GM04503 (cell line): ENCODE data around the gene ADAMTS9.

Experiments
- DNase-seq: peaks from one replicate; pipeline ENCODE4 v3.0.0-alpha.2; 2012; ENCODE audit warnings: low read depth

ADAMTS9 gene

DNA sequence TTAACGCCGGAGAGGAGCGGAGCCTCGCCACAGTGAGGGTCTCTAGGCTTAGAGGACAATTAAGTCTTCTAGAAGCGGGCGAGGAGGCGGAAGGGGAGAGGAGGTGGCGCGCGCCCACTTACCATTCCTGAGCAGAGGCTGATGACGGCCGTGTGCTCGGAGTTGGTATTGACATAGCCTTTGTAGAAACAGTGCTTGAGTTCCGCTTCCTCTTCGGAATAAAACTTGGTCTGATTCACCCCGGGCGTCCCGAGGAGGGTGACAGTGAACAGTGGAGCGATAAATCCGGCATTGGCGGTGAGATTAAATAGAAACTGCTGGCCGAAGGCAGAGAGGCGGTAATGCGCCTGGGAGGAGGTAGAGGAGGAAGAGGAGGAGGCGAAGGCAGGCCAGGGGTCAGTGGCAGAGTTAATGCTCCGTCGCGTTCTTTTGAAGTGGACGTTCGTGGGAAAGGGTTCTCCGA, 1.3 kb downstream of the ADAMTS9 start:
- no peak for DNase-seq

DNA sequence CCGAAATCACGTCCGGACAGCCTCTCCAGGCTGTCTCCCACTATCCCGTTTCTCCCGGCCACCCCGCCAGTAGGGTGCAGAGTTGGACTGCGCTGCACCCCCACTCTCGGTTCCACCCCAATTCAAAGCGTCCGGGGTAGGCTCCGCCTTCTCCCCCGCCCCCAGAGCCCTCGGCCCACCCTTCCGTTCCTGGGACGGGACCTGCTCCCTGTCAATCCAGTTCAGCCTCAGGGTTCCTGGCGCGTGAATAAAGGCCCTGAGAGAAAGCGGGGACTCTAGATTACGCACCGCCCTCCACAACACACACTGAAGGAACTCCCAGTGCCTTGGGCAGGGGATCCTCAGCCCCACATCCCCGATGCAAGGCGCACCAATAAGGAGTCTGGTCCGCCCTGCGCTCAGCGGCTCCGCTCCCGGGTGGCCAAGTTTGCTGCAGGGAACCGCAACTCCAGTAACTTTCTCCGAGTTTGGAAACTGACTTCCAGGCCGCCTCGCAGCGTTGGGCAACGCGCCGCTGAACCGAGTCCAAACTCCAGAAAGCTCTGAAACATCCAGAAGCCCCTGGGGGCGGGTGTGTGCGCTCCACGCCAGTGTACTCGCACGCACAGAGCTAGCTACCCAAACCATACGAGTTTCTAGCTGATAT, 1.9 kb downstream of the ADAMTS9 start:
- peak; percentile 60 for DNase-seq

DNA sequence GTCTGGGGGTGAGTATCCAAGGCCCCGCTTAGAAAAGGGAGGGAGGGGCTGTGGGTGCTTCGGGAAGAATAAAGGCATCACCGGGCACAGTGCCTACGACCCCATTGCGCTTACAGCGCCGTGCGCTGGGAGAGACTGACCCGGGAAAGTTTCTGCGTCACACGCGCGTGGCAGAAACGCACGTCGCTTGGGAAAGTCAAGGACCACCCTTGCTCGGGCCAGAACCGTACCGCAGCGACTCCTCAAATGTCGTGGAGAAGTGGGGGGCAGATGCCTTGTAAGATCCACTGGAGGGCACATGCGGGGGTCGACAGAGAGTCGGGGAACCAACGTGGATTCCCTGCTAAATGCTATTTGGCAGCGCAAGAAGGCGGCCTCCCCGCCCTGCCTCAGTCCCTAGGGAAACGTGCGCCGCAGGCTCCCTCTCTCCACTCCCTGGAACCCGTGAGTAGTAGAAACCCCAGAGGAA, 2.4 kb downstream of the ADAMTS9 start:
- DNase-seq, result no peak

DNA sequence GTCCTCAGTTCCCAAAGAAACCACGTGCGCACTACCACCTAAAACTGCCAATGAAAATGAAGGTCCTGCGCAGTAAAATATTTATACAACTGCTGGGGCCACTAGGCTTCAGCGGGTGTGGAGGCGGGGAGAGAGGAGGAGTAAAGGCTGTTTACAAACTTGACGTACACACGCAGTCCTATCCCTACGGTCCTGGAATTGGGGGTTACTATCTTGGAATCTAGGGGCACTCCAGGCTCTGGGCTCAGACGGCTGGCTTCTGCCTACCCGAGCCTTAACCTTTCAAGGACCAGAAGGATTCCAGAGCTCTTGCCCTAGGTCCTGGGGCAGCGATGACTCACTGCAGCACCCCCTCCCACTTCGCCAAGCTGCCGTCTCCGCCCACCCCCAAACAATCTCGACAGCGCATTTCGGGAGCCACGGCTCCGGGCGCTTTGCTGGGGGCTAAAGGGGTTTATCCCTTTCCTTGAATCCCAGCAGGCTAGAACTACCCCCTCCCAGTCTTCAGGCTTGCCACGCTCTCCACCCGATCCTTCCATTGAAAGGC, 3.0 kb downstream of the ADAMTS9 start:
- no peak for DNase-seq

DNA sequence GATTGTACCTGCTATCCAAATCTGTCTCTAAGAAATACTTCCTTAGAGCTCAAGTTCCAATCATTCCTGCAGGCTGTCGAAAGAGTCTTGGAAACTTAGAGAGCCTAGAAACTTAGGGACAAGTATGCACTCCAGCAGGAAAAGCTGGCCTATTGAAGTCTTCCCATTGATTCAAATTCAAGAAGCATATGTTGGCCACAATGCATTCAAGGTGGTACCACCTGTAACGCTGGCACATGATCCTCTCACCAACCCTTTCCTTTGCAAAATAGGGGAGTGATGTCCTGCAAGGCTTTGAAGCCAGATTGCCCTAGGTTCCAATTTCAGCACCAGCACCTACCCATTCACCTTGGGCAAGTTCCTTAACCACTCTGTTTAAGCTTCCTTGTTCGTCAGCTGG, 6.0 kb downstream of the ADAMTS9 start:
- no peak for DNase-seq

DNA sequence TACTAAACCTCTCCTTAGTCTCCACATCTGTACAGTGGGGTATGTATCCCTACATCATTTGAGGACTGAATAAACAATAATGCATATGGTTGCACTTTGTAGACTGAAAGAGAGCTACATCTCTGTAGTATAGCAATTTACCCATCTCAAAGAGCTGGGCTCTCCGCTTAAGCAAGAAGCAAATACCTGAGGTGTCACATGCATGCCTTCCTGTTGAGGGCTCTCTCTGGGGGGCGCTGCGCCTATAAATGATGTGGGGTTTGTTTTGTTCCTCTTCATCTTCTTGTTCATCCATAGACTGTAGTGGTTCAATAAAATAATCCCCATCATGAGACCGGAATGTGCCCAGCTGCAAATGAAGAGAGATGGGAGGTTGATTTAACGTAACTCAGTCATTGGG, 6.8 kb downstream of the ADAMTS9 start:
- DNase-seq, result no peak

DNA sequence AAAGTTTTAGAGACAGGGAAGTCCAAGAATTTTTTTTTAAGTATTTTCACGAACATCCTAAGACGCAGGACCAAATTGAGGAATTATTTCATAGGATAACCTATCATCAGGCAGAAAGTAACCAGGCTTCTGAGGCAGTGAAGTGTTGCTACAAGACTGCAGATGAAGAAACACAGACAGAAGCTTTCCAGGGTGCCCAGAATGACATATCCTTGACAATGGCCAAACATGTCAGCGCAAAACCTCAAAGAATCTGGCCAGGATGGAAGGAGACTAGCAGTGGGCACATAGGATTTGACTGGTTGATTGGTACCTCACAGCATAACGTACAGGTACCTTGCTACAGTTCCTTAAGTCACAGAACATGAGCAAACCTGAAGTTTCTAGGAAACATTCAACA, 7.5 kb downstream of the ADAMTS9 start:
- no peak for DNase-seq

DNA sequence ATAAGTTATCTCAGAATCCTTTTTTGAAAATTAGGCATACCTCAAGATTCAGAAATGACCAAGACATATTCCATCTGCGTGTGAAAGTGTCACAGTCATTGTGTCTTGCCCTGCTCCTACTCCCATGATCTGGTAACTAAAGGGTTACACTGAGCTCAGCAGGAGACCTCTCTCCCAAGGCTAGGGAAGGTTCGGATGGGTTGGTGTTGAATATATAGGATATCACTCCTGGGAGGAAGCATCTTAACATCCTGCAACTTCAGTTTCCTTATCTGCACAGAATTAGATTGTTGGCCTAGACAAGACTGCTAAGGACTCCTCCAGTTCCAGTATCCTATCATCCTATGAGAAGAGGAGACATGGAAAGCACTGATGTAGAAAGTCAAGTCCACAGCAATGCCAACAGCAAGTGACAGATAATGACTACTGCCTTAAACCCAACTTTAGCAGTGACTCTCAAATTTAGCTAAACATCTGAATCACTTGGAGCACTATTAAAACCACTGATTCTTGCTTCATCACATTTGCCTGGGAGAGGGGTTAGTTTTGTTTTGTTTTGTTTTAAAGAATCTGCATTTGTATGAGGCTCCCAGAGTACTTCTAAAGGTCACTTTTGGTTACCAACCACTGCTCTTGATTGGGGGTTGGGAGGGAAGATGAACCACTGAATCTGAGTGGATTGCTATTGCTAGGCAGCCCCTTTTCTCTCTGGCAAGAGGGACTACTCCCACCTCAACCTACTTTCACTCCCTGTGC, 9.7 kb downstream of the ADAMTS9 start:
- DNase-seq, result no peak

DNA sequence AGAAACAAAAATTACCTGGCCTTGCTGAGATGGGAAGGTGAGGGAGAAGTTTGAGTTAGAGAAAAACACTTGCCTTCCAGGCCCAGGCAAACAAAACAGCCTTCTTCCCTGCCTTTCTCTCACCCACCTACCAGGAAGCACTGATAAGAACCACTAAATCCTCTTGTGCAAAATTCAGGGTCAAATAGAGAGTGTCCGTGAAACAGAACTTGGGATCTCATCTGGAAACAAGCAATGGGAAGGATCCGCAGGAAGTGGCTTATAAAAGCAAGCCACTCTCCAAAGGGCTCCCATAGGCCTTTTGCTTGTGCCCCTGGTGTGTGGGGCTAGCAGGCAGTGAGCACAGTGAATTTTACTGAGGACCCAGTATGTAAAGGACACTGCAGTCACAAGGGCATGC, 11.0 kb downstream of the ADAMTS9 start:
- DNase-seq, result no peak

DNA sequence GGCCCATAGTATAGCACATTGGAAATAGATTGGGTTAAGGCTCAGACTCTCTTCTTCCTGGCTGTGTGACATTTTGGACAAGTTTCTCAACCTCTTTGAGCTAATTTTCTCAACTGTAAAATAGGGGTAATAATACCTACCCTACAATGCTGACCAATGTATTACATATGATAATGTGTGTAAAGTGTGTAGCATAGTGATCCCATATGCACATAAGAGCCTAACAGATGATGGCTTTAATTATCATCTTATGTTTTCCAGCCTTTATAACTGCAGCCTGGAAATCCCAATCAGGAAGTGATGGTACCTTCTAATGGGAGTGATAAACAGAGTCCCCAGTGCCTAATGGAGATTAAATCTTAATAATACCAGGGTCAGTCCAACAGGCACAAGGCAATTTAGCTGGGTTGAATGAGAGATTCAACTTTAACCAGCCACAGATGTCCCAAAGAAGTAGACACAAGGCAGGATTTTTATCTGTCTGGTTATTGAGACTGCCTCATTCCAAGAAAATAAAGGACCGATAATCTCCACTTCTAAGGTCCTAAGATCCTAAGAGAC, 12.0 kb downstream of the ADAMTS9 start:
- no peak for DNase-seq

DNA sequence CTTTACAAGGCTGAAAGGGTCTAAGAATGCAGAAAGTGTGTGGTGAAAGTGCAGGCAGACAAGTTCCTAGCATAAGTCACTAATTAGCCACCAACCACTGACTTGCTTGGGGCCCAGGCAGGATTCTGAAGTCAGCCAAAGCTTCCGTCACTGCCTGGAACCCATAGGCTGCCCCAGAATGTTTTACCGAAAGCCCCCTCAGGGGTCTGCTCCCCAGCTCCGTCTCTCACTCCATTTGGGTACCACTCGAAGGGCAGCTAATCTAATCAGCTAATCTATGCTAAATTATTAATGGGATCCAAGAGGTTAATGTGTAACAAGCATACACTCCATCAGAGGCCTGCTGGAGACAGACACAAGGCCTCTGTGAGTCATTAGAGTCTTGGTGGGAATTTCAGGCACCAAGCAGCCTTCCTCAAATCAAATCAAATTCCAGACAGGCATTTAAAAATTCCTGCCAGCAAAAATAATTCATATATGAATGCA, 13.2 kb downstream of the ADAMTS9 start:
- peak; percentile 32 for DNase-seq

DNA sequence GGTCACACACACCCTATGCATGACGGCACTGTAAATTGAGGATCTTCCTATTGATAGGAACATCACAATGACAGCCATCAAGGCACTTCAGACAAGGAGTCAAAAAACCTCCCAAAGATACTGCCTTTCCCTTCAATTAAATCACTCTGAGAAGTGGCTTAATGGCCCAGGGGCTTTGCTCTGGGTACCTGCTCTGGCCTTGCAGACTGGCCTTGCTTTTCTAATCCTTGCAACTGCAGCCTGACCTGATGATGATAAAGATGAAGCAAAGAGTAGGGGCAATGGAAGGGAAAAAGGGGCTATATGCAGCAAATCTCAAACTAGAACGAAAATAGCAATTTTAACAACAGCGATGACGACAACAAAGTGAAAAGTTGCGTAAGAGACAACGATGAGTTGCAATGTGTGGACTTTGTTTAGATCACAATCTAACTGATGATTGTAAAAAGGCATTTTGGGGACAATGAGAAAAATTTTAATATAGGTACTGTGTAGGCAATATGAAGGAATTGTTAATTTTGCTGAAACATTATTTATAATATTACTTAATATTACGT, 14.6 kb downstream of the ADAMTS9 start:
- DNase-seq, result no peak

DNA sequence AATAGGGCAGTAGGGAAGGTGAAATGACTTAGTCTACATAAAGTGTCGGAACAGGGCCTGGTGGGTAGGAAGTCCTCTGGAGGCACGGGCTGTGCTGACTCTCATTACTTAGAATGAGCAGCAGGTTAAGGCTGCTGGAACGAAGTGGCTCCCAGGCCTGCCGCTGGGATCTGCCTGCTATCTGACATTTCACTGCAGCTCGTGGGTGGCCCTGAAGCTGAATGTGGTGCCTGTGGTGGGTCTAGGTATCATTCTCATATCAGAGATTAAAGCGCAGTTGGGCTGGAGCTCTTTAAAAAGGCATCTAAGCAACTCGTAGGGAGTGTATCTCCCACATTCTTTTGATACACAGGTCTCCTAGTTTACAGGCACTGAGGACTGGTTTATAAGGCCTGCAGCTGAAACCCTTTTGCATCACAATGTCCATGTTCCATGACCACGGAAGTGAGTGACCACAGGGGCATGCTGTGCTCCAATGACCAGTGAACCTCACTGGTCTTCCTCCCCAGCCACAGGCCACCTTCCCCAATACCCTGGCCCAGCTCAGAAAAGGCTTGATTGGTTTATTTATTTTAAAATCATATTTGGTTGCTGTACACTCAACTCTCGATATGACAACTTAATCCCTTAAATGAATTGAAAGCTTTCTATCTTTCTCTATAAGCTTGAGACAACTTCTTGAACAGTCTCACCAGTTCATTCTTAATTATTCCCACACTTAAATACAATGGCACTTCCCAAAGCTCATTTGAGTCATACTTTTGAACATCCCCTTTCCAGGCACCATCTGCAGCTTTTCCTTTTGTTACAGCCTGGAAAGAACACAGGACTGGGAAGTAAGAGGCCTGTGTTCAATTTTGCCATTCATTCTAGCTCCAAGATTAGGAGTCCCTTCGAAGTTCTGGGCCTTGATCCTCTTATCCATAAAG, 19.0 kb downstream of the ADAMTS9 start:
- no peak for DNase-seq

DNA sequence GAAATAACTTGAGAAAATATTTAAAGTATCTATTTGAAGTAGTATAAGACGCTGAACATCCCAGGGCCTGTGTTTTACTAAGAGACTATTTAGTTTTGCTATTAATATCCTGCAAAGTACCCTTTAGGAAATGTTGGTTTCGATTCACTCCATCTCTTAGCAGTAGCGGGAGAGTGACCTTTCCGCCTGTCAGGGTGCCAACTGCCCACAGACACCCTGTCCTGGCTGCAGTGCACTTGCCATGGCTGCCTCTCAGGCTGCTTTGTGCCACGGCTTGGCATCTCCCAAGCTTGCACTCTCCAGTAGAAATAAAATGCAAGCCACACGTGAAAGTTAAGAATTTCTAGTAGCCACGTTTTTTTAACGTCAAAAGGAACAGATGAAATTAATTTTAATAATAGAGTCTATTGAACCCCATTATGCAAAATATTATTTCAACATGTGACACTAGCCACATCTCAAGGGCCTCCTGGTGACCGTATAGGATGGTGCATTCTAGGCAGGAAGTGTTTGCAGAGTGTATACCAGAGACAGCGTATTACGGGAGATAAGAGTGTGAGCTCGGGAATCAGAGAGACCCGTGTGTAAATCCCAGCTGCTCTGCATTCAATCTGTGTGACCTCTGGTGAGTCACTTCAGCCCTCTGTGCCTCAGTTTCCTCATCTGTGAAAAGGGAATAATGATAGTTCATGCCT, 19.8 kb downstream of the ADAMTS9 start:
- no peak for DNase-seq

DNA sequence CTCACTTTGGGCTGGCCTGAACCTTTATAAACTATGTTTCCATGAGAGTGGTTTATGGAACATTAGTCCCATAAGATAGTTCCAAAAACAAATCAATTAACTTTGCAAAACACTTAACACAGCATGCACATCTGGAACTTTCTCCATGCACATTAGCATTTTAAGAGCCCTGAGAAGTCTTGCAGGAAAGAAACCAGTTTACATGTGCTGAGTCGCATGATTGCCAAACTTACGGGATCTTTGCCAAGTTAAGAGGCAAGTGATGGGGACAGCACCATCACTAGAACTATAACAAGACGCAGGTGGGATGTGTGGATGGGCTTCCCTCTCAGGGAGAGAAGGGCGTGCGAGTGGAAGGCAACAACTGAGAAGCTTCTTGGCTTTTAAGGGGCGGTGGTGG, 20.7 kb downstream of the ADAMTS9 start:
- no peak for DNase-seq

DNA sequence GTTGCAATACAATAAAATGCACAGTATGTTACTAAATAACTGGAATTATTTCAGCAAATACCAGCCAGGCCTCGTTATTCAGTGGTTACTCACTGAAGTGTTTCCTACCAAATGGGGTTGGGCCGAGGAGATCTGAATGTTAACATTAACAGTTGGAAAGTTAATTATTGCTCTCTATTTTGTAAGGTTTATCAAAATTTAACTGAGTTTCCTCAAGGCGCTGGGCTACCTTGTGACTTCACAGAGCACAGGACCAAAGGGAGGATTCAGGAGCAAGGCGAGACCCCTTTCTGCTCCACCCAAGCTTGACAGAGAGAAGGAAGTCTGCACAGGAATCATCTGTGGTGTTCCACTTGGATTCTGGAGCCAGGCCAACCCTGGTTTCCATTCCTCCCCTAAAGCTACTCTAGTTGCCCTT, 21.6 kb downstream of the ADAMTS9 start:
- DNase-seq, result peak; percentile 44

DNA sequence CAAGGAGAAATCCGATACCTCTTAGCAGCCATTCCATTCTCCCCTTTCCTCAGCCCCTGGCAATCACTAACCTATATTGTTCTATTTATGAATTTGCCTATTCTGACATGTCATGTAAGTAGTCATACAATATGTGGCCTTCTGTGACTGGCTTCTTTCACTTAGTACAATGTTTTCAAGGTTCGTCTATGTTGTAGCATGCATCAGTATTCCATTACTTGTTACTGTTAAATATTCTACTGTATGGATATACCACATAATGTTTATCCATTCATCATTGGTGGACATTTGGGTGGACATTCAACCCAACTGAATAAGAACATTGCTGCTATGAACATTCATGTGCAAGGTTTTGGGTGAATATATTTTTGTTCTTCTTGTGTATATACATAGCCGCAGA, 23.4 kb downstream of the ADAMTS9 start:
- DNase-seq, result no peak

DNA sequence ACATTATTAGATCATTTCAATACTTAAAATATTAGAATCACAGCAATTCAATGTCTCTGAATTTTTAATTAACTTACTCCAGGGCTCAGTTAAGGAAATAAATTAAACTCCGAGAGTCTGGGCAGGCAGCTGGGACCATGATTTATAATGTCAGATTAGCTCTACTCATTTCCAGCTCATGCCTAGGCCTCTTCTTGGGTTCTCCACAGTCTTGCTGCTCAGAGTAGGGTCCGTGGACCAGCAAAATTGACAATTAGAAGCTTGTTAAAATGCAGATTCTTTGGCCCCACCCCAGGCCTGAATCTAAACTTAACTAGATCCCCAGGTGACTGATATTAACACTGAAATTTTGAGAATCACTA, 28.2 kb downstream of the ADAMTS9 start:
- no peak for DNase-seq

DNA sequence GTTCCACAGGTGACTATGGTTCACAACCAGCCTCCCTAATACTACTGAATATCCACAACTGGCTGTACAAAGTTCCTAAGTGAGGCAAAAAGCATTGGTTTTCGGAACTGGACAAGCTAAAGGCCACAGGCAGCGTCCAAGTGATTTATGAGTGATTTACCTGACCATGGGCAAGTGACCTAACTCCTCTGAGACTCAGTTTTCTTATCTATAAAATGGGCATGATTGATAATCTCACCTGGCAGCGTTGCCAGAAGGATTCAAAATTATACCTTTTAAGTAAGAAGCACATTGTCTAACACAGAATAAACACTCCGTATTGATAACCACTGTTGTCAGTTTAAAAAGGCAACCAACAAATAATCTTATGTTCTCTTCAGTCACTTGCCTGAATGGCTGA, 29.8 kb downstream of the ADAMTS9 start:
- DNase-seq, result no peak

DNA sequence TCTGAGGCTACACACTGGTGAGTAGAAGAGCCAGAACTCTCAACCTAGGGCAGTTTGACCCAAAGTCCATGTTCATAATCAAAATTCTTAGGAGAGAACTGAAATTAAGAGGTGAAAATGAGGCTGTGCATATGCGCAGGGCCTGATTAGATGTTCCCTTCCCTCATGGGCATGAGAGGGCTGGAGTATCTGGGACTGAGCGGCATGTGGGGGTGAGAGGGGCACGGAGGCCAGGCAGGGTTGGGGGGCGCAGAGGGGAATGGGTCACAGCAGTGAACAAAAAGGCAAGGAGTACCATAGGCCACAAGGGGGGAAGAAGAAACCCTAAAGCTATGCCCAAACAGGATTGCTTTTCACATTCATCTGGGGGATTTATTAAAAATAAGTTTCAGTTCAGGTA, 31.3 kb downstream of the ADAMTS9 start:
- no peak for DNase-seq

DNA sequence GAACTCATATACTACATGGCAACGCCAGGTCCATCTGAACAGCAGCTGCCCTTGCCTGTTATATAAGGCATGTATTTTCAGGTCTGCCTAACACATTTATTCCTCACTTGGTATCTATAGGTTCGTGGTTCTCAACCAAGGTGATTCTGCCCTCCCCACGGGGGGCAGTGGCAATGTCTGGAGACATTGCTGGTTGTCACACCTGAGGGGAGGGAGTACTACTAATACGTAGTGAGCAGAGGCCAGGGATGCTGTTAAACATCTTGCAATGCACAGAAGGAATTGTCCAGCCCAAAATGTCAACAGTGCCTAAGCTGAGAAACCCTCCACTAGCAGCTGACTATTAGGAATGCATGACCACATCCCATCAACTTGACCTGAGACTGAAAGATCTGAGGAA, 32.6 kb downstream of the ADAMTS9 start:
- DNase-seq, result no peak
